Colonic mucosa (tissue), 4 donors: ENCODE data around the gene RCOR2. TPM values are rescaled to one million over a fixed set of nuclear protein-coding genes. Genes with fewer than 3 reads are reported as not detected.
A peak's percentile ranks its signal among the peaks of the same experiment; 100 is the strongest.

Source experiments
- DNase-seq: peaks from one replicate; pipeline ENCODE4 v3.0.0-alpha.2; 2020
- H3K27ac ChIP-seq: fragments of 200-600 bp; one replicate; pipeline ENCODE4 v1.8.0; 2021
- H3K27me3 ChIP-seq: fragments of 200-600 bp; one replicate; pipeline ENCODE4 v1.8.0; 2021
- H3K36me3 ChIP-seq: fragments of 200-600 bp; one replicate; pipeline ENCODE4 v1.8.0; 2021
- H3K4me1 ChIP-seq: fragments of 200-600 bp; one replicate; pipeline ENCODE4 v1.8.0; 2021; ENCODE audit warnings: mild to moderate bottlenecking
- H3K4me3 ChIP-seq: fragments of 200-600 bp; one replicate; pipeline ENCODE4 v1.8.0; 2021
- H3K9ac ChIP-seq, 2 donors: one replicate each; pipeline ENCODE4 v1.7.0; 2013; ENCODE audit warnings: control low read depth in 2 of 2, low read depth in 2 of 2, low read length in 2 of 2
- H3K9me3 ChIP-seq: fragments of 200-600 bp; one replicate; pipeline ENCODE4 v1.8.0; 2021
- CTCF ChIP-seq: fragments of 200-600 bp; IDR thresholded peaks from one replicate; pipeline ENCODE4 v1.8.0; 2022; ENCODE audit warnings: antibody characterized with exemption, mild to moderate bottlenecking
- intact Hi-C: fragments of 100-400 bp; cut with DNase I; formaldehyde crosslinking; loops from one replicate; pipeline ENCODE4 v1.14.1; 2022
- total RNA-seq, 2 donors: library from RNA; stranded (reverse); fragmentation: NEBNext Ultra II Directional in 1 of 2; extraction: Animal tissue kit (Norgen Biotek cat#: 25700) in 1 of 2; gene quantifications; one replicate each; pipeline ENCODE4 v1.2.1, GENCODE V29; 2021
- donor health status: healthy.
- donor health status: DM: no; HTN: no; CAD: no.
- donor health status: DM: no; HTN: no; CAD: no.

Gene RCOR2
- total RNA-seq, 2 donors from 2014 or later: 4.8 to 5.2 TPM

- no peaks in the 10 kb centered on the region for H3K4me1 ChIP-seq
- no peak for TF ChIP-seq CTCF
- H3K27ac ChIP-seq: no peak overlapping the region
- H3K9ac ChIP-seq: no peak overlapping the region
- no peaks in the 10 kb centered on the region for H3K36me3 ChIP-seq
- H3K9me3 ChIP-seq: no peaks in the 10 kb centered on the region
- DNase-seq: no peak
- no peaks in the 10 kb centered on the region for H3K27me3 ChIP-seq
- H3K4me3 ChIP-seq: no peak overlapping the region
- intact Hi-C loops: no loop called here
Observed at GRCh38 chr11:63933459-63933858, 16.5 kb upstream of the RCOR2 start.

- H3K9me3 ChIP-seq: no peaks in the 10 kb centered on the region
- no peak overlapping the region for H3K4me3 ChIP-seq
- TF ChIP-seq CTCF: no peak
- H3K9ac ChIP-seq: no peak overlapping the region
- no peak overlapping the region for H3K27ac ChIP-seq
- no peak for DNase-seq
- no peaks in the 10 kb centered on the region for H3K36me3 ChIP-seq
- no peaks in the 10 kb centered on the region for H3K4me1 ChIP-seq
- H3K27me3 ChIP-seq: no peaks in the 10 kb centered on the region
- intact Hi-C loops: no loop called here
Observed at GRCh38 chr11:63931876-63932275, 14.9 kb upstream of the RCOR2 start.

GRCh38 chr11:63931045-63931444 is 14.1 kb upstream of the RCOR2 start:
- H3K4me3 ChIP-seq: no peak overlapping the region
- no peak for DNase-seq
- H3K4me1 ChIP-seq: no peaks in the 10 kb centered on the region
- no peaks in the 10 kb centered on the region for H3K27me3 ChIP-seq
- no peaks in the 10 kb centered on the region for H3K9me3 ChIP-seq
- no peaks in the 10 kb centered on the region for H3K36me3 ChIP-seq
- no peak overlapping the region for H3K27ac ChIP-seq
- H3K9ac ChIP-seq: no peak overlapping the region
- no peak for TF ChIP-seq CTCF
- intact Hi-C loops: no loop called here

- intact Hi-C loops: no loop called here
- Histone ChIP-seq H3K27ac (no peak overlapping the region), H3K9me3 (no peaks in the 10 kb centered on the region), H3K4me1 (no peaks in the 10 kb centered on the region), H3K36me3 (no peaks in the 10 kb centered on the region), H3K27me3 (no peaks in the 10 kb centered on the region), H3K9ac (no peak overlapping the region), H3K4me3 (no peak overlapping the region)
- TF ChIP-seq CTCF: no peak
- no peak for DNase-seq
Observed at GRCh38 chr11:63929616-63930015, 12.7 kb upstream of the RCOR2 start.

- Histone ChIP-seq H3K4me3 (no peak overlapping the region), H3K9me3 (no peaks in the 10 kb centered on the region), H3K27ac (no peak overlapping the region), H3K27me3 (no peaks in the 10 kb centered on the region), H3K36me3 (no peaks in the 10 kb centered on the region), H3K4me1 (peaks cover 19% of the 10 kb centered on the region), H3K9ac (peak overlapping the region in 1 of 2 donors; percentile 17)
- intact Hi-C loops: no loop called here
- no peak for TF ChIP-seq CTCF
- DNase-seq: no peak
Observed at GRCh38 chr11:63923319-63923718, 6.4 kb upstream of the RCOR2 start.

GRCh38 chr11:63922673-63923192 is 5.8 kb upstream of the RCOR2 start:
- Histone ChIP-seq H3K27me3 (no peaks in the 10 kb centered on the region), H3K4me1 (peaks cover 25% of the 10 kb centered on the region), H3K4me3 (no peak overlapping the region), H3K36me3 (no peaks in the 10 kb centered on the region), H3K9me3 (no peaks in the 10 kb centered on the region), H3K9ac (no peak overlapping the region), H3K27ac (no peak overlapping the region)
- no peak for DNase-seq
- intact Hi-C loops: no loop called here
- no peak for TF ChIP-seq CTCF
